Measurements from ENCODE around the gene UBAP1. TPM values are rescaled to one million over a fixed set of nuclear protein-coding genes. Genes with fewer than 3 reads are reported as not detected.

The UBAP1 gene
- total and polyA plus RNA-seq, 2 of the 4 experiments (the other 2 are of a cell fraction) = 30.6 to 37.0 TPM

GRCh38 chr9:34271265-34272006 lies 92.6 kb downstream of the UBAP1 start:
- Histone ChIP-seq H3K9me1 (ENCODE audit: insufficient read depth, low read length) (no peaks in the 10 kb centered on the region), H3K4ac (ENCODE audit: low read depth, low read length) (no peak overlapping the region), H3K56ac (ENCODE audit: extremely low read depth, insufficient read depth, low read length) (no peak overlapping the region), H4K20me1 (ENCODE audit: insufficient read depth, low read length) (no peaks in the 10 kb centered on the region), H4K8ac (ENCODE audit: low read depth in 2 of 2, low read length in 2 of 2) (no peak overlapping the region), H3K4me1 (ENCODE audit: control insufficient read depth, insufficient read depth, low read length) (no peaks in the 10 kb centered on the region), H3K27ac (ENCODE audit: insufficient read depth, low read length) (no peak overlapping the region), H3K9me3 (ENCODE audit: control insufficient read depth, insufficient read depth, low read length) (no peaks in the 10 kb centered on the region), H2BK120ac (ENCODE audit: low read depth, low read length) (no peak overlapping the region), H3K27me3 (ENCODE audit: control insufficient read depth, insufficient read depth, low read length) (no peaks in the 10 kb centered on the region), H2BK15ac (ENCODE audit: low read depth, low read length) (no peak overlapping the region), H2BK20ac (ENCODE audit: low read depth, low read length) (no peak overlapping the region), H3K9ac (ENCODE audit: low read depth, low read length) (no peak overlapping the region), H3K79me1 (ENCODE audit: low read depth in 1 of 2, low read length in 2 of 2) (no peaks in the 10 kb centered on the region), H4K5ac (ENCODE audit: low read depth, low read length) (no peak overlapping the region), H2AK5ac (ENCODE audit: low read depth, low read length) (no peak overlapping the region), H4K91ac (ENCODE audit: insufficient read depth, low read depth, low read length) (no peak overlapping the region), H3K4me2 (ENCODE audit: low read depth, low read length) (no peak overlapping the region), H3K18ac (ENCODE audit: low read depth, low read length) (no peak overlapping the region), H2AK9ac (replicated peaks; ENCODE audit: low read depth, low read length, poor library complexity) (no peak overlapping the region), H2AFZ (replicated peaks; ENCODE audit: low read length, poor library complexity) (no peak overlapping the region), H3K23ac (ENCODE audit: low read depth, low read length) (no peak overlapping the region), H3K36me3 (ENCODE audit: control insufficient read depth, insufficient read depth, low read length) (no peaks in the 10 kb centered on the region), H3K4me3 (ENCODE audit: insufficient read depth, low read depth, low read length) (no peak overlapping the region), H3K14ac (replicated peaks; ENCODE audit: low read depth, low read length) (no peak overlapping the region), H2BK5ac (ENCODE audit: low read depth, low read length, poor library complexity, severe bottlenecking) (no peak overlapping the region)
- 70% methylated on average over 2 of the region's 5 CpGs; no CpG with 5 or more reads in 1 of the 2 experiments for WGBS, 2 experiments (ENCODE audit: extremely low coverage in 2 of 2, insufficient read length in 1 of 2)
- ATAC-seq (ENCODE audit: low read depth) (no peak), DNase-seq (no peak)
- dilution Hi-C loops (cut with HindIII; ENCODE audit: low sequenced_read_pairs, unreplicated experiment) = no loop called here
- TF ChIP-seq MAFK (IDR thresholded peaks at IDR 0.05; ENCODE audit: low read depth, low read length) (no peak), POLR2A (IDR thresholded peaks at IDR 0.05; ENCODE audit: low read depth, low read length) (no peak), NFE2L2 (IDR thresholded peaks at IDR 0.05; ENCODE audit: low read depth, low read length) (no peak), ELK1 (IDR thresholded peaks at IDR 0.05; ENCODE audit: borderline replicate concordance, low read depth, low read length) (no peak), RFX5 (IDR thresholded peaks at IDR 0.05; ENCODE audit: low read depth, low read length) (no peak), RCOR1 (IDR thresholded peaks at IDR 0.05; ENCODE audit: insufficient replicate concordance, low read length) (no peak), BHLHE40 (IDR thresholded peaks at IDR 0.05; ENCODE audit: low read depth, low read length) (no peak), MAZ (IDR thresholded peaks at IDR 0.05; ENCODE audit: borderline replicate concordance, low read depth, low read length) (no peak), SMC3 (IDR thresholded peaks at IDR 0.05; ENCODE audit: low read depth, low read length) (no peak), FOS (IDR thresholded peaks at IDR 0.05; ENCODE audit: low read depth, low read length) (no peak), CEBPB (IDR thresholded peaks at IDR 0.05; ENCODE audit: low read depth, low read length) (no peak), CHD1 (IDR thresholded peaks at IDR 0.05; ENCODE audit: low read depth, low read length) (no peak), MXI1 (IDR thresholded peaks at IDR 0.05; ENCODE audit: borderline replicate concordance, low read depth, low read length) (no peak), RAD21 (IDR thresholded peaks at IDR 0.05; ENCODE audit: low read length) (no peak)
- TF ChIP-seq, protein P1, sequence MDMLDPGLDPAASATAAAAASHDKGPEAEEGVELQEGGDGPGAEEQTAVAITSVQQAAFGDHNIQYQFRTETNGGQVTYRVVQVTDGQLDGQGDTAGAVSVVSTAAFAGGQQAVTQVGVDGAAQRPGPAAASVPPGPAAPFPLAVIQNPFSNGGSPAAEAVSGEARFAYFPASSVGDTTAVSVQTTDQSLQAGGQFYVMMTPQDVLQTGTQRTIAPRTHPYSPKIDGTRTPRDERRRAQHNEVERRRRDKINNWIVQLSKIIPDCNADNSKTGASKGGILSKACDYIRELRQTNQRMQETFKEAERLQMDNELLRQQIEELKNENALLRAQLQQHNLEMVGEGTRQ (IDR thresholded peaks at IDR 0.05; ENCODE audit: low read depth, low read length) = no peak
- TF ChIP-seq, protein P2, sequence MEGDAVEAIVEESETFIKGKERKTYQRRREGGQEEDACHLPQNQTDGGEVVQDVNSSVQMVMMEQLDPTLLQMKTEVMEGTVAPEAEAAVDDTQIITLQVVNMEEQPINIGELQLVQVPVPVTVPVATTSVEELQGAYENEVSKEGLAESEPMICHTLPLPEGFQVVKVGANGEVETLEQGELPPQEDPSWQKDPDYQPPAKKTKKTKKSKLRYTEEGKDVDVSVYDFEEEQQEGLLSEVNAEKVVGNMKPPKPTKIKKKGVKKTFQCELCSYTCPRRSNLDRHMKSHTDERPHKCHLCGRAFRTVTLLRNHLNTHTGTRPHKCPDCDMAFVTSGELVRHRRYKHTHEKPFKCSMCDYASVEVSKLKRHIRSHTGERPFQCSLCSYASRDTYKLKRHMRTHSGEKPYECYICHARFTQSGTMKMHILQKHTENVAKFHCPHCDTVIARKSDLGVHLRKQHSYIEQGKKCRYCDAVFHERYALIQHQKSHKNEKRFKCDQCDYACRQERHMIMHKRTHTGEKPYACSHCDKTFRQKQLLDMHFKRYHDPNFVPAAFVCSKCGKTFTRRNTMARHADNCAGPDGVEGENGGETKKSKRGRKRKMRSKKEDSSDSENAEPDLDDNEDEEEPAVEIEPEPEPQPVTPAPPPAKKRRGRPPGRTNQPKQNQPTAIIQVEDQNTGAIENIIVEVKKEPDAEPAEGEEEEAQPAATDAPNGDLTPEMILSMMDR (conservative IDR thresholded peaks at IDR 0.05; ENCODE audit: low read depth, low read length) = no peak
- ChIA-PET CTCF (no interaction called here), POLR2A (ENCODE audit: unreplicated experiment) (no interaction called here)
- no TSS peak for BruUV-seq (replicated peaks)
- in situ Hi-C loops (cut with MboI; ENCODE audit: low sequenced_read_pairs) = no loop called here
- intact Hi-C loops (cut with micrococcal nuclease) = no loop called here

Measured in IMR-90 (cell line).